ENCODE measurements around the gene GPD2. TPM values are rescaled to one million over a fixed set of nuclear protein-coding genes. Genes with fewer than 3 reads are reported as not detected.

Gene GPD2
- total RNA-seq, 1 donor: 59.7 TPM

DNA sequence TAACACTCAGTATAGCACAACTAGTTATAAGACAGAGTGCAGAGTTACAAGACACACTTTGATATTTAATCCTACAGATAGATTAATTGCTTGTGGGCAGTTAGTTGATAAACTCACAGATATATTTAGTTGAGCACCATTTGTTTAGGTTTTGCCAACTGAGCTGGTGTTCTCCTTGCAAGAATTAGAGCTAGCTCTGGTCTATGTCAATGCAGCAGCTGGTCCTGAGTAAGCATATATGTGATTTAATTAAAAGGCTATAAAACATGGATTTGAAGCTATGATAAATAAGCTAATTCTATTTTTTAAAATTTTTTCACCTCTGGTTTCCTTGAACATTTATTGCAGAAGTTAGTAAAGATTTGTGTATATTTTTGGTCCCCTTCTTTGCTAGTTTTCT, 35.6 kb downstream of the GPD2 start:
- H3K4me2 ChIP-seq (ENCODE audit: insufficient read depth, low read length): no peak overlapping the region
- H2AFZ ChIP-seq (ENCODE audit: low read length): no peak overlapping the region
- TF ChIP-seq, protein P1, sequence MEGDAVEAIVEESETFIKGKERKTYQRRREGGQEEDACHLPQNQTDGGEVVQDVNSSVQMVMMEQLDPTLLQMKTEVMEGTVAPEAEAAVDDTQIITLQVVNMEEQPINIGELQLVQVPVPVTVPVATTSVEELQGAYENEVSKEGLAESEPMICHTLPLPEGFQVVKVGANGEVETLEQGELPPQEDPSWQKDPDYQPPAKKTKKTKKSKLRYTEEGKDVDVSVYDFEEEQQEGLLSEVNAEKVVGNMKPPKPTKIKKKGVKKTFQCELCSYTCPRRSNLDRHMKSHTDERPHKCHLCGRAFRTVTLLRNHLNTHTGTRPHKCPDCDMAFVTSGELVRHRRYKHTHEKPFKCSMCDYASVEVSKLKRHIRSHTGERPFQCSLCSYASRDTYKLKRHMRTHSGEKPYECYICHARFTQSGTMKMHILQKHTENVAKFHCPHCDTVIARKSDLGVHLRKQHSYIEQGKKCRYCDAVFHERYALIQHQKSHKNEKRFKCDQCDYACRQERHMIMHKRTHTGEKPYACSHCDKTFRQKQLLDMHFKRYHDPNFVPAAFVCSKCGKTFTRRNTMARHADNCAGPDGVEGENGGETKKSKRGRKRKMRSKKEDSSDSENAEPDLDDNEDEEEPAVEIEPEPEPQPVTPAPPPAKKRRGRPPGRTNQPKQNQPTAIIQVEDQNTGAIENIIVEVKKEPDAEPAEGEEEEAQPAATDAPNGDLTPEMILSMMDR (IDR thresholded peaks at IDR 0.05; ENCODE audit: extremely low read depth, low read depth, low read length): no peak
- H3K79me2 ChIP-seq (ENCODE audit: insufficient read depth, low read length): peaks cover 59% of the 10 kb centered on the region
- no peaks in the 10 kb centered on the region for H3K27me3 ChIP-seq (ENCODE audit: insufficient read depth, low read length)
- no peak overlapping the region for H3K27ac ChIP-seq (ENCODE audit: low read depth, low read length)
- H3K4me3 ChIP-seq (ENCODE audit: insufficient read depth, low read length): no peak overlapping the region
- no peaks in the 10 kb centered on the region for H3K9me3 ChIP-seq (ENCODE audit: low read depth, low read length)
- DNase-seq (ENCODE audit: insufficient read length, low spot score, missing footprints): no peak
- H3K36me3 ChIP-seq (ENCODE audit: insufficient read depth, low read length): no peaks in the 10 kb centered on the region
- H3K4me1 ChIP-seq (ENCODE audit: insufficient read depth, low read length): peaks cover 22% of the 10 kb centered on the region
- H4K20me1 ChIP-seq (ENCODE audit: insufficient read depth, low read length): no peaks in the 10 kb centered on the region

DNA sequence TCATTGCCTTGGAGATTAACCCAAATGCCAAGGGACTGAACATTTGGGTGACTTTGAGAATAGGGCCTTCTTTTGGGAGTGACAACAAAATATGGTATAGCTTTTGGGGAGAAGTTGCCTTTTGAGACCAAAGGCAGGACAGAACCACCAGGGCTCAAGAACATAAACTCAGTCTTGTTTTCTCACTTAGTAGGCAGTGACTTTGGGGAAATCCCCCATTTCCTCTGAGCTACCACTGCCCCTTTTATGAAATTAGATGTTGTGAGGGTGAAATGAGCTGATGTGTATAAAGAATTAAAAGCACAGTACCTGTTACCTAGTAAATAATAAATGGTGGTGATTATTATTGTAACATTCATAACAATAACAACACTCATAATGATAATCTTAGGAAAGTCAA, 36.5 kb downstream of the GPD2 start:
- Histone ChIP-seq H3K4me1 (ENCODE audit: insufficient read depth, low read length) (peaks cover 21% of the 10 kb centered on the region), H3K4me3 (ENCODE audit: insufficient read depth, low read length) (no peak overlapping the region), H3K9me3 (ENCODE audit: low read depth, low read length) (no peaks in the 10 kb centered on the region), H2AFZ (ENCODE audit: low read length) (no peak overlapping the region), H3K36me3 (ENCODE audit: insufficient read depth, low read length) (no peaks in the 10 kb centered on the region), H3K79me2 (ENCODE audit: insufficient read depth, low read length) (peaks cover 54% of the 10 kb centered on the region), H3K27me3 (ENCODE audit: insufficient read depth, low read length) (no peaks in the 10 kb centered on the region), H4K20me1 (ENCODE audit: insufficient read depth, low read length) (no peaks in the 10 kb centered on the region), H3K27ac (ENCODE audit: low read depth, low read length) (no peak overlapping the region), H3K4me2 (ENCODE audit: insufficient read depth, low read length) (no peak overlapping the region)
- no peak for DNase-seq (ENCODE audit: insufficient read length, low spot score, missing footprints)
- TF ChIP-seq, protein P1 (IDR thresholded peaks at IDR 0.05; ENCODE audit: extremely low read depth, low read depth, low read length): no peak

DNA sequence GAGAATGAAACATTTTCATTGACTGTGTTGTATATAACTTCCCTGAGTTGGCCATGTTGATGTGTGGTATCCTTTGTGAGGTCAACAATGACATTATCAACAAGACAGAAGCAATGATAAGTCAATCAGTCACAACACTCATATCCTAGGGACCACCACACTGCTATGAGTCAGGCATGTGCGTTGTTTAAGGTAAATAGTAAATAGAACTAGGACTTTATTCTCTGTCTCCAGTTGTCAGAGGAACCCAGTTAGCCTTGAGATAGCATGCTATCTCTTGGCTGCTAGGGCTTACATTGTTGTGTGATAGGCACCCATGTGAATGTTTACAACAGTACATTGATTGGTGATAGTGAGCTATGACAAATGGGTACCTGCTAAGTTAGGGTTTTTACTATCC, 37.3 kb downstream of the GPD2 start:
- no peaks in the 10 kb centered on the region for H3K9me3 ChIP-seq (ENCODE audit: low read depth, low read length)
- no peak overlapping the region for H3K4me2 ChIP-seq (ENCODE audit: insufficient read depth, low read length)
- no peak overlapping the region for H3K27ac ChIP-seq (ENCODE audit: low read depth, low read length)
- peaks cover 21% of the 10 kb centered on the region for H3K4me1 ChIP-seq (ENCODE audit: insufficient read depth, low read length)
- no peaks in the 10 kb centered on the region for H3K27me3 ChIP-seq (ENCODE audit: insufficient read depth, low read length)
- H2AFZ ChIP-seq (ENCODE audit: low read length): no peak overlapping the region
- no peak for DNase-seq (ENCODE audit: insufficient read length, low spot score, missing footprints)
- no peak overlapping the region for H3K4me3 ChIP-seq (ENCODE audit: insufficient read depth, low read length)
- no peaks in the 10 kb centered on the region for H3K36me3 ChIP-seq (ENCODE audit: insufficient read depth, low read length)
- H3K79me2 ChIP-seq (ENCODE audit: insufficient read depth, low read length): peaks cover 48% of the 10 kb centered on the region
- TF ChIP-seq, protein P1 (IDR thresholded peaks at IDR 0.05; ENCODE audit: extremely low read depth, low read depth, low read length): no peak
- H4K20me1 ChIP-seq (ENCODE audit: insufficient read depth, low read length): no peaks in the 10 kb centered on the region

DNA sequence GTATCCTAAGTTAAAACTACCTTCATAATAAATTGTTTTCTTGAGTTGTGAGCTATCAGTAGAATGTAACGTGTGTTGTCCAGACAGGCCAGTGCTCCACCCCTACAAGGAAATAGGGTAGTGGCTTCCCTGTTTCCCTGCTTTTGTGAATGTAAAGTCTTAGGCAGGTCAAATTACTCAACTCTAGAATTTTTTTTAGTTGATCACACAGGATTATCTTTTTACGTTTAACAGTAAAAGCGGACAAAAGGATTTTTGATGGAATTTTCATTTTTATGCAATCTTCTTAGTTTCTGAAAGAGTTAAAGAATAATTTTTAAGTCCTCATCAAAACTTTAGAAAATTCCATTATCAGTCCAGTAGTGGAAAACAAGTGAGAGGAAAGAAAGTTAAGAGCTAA, 38.2 kb downstream of the GPD2 start:
- DNase-seq (ENCODE audit: insufficient read length, low spot score, missing footprints): no peak
- Histone ChIP-seq H3K9me3 (ENCODE audit: low read depth, low read length) (no peaks in the 10 kb centered on the region), H3K4me3 (ENCODE audit: insufficient read depth, low read length) (no peak overlapping the region), H4K20me1 (ENCODE audit: insufficient read depth, low read length) (no peaks in the 10 kb centered on the region), H3K27ac (ENCODE audit: low read depth, low read length) (no peak overlapping the region), H3K36me3 (ENCODE audit: insufficient read depth, low read length) (no peaks in the 10 kb centered on the region), H3K4me2 (ENCODE audit: insufficient read depth, low read length) (no peak overlapping the region), H2AFZ (ENCODE audit: low read length) (no peak overlapping the region), H3K4me1 (ENCODE audit: insufficient read depth, low read length) (peaks cover 21% of the 10 kb centered on the region), H3K79me2 (ENCODE audit: insufficient read depth, low read length) (peaks cover 43% of the 10 kb centered on the region), H3K27me3 (ENCODE audit: insufficient read depth, low read length) (no peaks in the 10 kb centered on the region)
- TF ChIP-seq, protein P1 (IDR thresholded peaks at IDR 0.05; ENCODE audit: extremely low read depth, low read depth, low read length): no peak

All from osteoblast (primary cell).